HG03064 (cell line): ENCODE results near the gene VANGL1.
"Not testable (repeated sequence)": the region's sequence is repeated elsewhere in the genome, so short reads cannot be mapped to it uniquely, and the experiment has no call there.

ENCODE experiments used
- ATAC-seq: cut with Tn5 transposase; IDR thresholded peaks from one replicate; pipeline ENCODE4 v1.9.1; 2021; ENCODE audit warnings: low read depth; ENCODE audit not compliant: unreplicated experiment

Gene VANGL1

DNA sequence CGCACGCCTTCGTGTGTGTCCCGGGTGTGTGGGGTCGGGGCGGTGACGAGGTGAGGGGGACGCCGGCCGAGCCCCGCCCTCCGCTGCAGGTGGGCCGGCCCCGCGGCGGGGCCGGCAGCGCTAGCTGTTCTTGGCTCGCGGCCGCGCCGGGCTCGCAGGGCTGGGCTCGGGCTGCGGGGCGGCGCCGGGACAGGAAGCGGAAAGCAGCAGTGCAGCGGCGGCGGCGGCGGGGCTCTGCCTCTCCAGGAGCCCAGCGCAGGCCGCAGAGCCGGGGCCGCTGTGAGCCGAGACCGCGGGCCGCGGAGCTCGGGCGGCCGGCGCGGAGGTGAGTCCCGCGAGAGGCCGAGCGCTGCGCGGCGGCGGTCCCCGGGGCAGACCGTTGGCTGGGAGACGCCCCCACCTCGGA, at the start of gene VANGL1:
Gene VANGL1, plus strand, starts transcription at position 209 of the 406 bp plus-strand sequence. CDS start 9,444 bp downstream, outside the sequence.
- ATAC-seq: peak; percentile 59

DNA sequence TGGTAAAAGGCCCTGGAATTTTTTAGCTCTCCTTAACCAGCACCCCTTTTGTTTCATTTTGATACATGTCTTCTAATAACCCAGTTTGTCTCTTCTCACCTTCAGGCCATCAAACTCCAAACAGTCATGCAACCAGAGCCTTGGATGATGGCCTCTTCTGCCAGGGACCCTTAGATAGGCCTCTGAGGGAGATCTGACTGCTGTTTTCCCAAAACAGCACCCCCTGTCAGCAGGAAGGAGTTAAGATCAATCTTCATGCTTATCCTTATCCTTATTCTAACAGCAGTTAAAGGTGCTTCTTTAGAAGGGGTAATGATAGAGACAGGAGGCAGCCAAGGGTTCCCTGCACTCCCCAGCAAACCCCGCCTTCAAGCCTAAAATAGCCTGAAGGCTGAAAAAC, 49.5 kb upstream of the VANGL1 start:
- ATAC-seq: no peak

DNA sequence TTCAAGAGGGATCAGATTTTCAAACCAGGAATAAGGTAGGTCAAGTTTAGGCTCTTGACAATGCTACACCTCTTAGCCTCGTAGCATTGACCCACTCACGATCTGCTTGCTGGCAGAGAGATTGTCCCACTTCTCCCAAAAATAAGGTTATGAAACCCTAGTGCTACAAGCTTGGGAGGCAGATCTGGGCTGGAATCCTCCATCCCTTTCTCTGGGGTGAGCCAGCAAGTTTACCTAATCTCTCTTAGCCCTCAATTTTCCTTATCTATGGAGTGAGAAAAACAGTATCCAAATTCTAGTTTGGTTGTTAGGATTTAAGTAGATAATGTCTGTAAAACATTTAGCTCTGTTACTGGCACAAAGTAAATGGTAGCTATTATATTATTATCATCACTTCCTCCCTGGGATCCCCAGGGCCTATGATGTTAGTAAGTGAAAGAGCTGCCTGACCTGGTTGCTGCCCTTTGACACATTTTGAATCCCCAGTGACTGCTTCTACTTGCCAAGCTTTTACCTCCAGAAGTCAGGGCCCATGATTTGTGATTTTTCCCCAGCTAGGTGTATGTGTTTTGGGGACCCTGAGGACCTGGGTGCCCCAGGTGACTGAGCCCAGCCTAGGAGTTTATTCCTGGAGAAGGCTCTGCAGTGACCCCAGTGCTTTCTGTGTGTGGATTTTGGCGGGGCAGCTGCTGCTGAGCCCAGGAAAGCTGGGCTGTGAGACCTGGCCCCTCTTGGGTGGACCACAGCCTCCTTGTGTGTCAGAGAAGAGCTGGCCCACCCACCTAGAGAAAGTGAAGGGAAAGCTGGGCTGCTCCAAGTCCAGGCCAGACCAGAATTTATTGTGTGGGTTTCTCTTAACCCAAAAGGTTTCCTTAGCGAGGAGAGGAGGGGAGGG, 48.2 kb upstream of the VANGL1 start:
- no peak for ATAC-seq

GRCh38 chr1:115594600-115594999, 47.2 kb upstream of the VANGL1 start:
- ATAC-seq: no peak

DNA sequence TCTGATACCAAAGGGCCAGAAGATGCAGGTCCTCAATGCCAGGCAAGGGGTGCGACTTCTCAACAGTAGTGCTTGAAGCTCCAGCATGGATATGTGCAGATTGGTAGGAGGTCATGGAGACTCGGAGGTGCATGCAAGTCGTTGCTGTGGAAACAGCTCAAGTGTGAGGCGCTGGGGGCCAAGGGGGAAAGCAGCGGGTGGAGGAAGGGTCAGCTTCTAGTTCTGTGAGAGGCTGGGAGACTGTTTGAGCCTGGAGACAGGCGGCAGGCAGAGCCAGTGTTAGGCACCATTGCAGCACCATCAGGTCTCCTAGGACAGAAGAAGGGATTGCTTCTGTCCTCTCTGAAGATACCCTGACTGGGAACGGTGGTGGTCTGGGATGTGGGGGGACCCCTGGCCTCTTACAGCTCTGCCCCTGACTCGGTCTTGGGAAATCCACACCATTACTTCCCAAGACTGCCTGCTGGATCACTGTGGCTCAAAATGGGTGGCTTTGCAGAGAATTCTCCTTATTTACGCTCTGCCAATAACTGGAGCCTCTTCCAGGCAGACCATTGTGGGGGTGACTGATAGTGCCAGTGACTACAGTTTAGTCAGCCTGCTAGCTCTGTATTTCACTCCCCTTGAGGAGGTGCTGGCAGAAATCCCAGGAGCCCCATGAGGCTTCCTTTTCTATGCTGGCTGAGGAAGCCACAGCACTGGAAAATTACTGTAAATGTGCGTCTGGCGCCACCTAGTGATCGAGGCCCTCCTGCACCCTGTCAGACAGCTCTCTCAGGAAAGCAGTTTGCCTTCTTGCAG, 46.3 kb upstream of the VANGL1 start:
- peak; percentile 67 for ATAC-seq

GRCh38 chr1:115596080-115596780, 45.5 kb upstream of the VANGL1 start:
- ATAC-seq: no peak

GRCh38 chr1:115604508-115604907, 37.3 kb upstream of the VANGL1 start:
- ATAC-seq: no peak

- ATAC-seq: no peak
Observed at GRCh38 chr1:115606305-115606704, 35.5 kb upstream of the VANGL1 start.

GRCh38 chr1:115609021-115609420, 32.7 kb upstream of the VANGL1 start:
- no peak for ATAC-seq

- no peak for ATAC-seq
Observed at GRCh38 chr1:115613767-115614166, 28.0 kb upstream of the VANGL1 start.

GRCh38 chr1:115620453-115620852, 21.3 kb upstream of the VANGL1 start:
- ATAC-seq: no peak

- no peak for ATAC-seq
Observed at GRCh38 chr1:115620950-115621349, 20.8 kb upstream of the VANGL1 start.

DNA sequence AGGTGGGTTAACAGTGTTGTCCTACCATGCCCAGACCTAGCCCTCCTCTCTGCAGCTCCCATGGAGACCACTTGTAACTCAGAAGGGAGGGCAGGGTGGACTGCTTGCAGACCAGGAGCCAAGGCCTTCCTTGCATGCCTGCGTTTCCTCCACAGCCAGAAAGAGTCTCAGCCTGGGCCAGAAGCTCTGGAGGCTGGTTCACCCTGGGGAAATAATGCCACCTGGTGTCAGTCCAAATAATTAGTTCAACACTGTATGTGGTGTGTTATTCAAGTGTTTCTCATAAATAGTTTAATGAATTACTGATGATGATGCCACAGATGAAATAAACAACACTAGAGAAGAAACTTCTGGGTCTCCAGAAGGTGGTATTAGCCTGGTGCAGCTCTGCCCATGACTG, 16.9 kb upstream of the VANGL1 start:
- ATAC-seq: no peak

DNA sequence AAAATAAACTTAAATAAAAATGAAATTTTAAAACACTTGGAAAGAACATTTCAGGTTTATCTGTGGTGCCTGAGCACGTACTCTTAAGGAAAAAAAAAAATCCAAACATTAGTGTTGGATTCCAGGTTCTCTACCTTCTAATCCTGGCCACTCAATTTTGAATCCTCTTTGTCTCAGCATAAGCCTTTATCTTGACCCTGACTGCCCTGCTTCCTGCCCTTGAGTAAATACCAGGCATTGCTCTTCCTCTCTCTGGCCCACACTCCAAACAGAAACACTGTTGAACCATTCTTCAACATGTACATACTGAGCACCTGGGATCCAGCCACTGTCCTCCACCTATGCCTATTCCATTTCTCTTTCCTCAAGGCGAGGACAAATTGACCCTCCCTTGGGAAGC, 11.4 kb upstream of the VANGL1 start:
- no peak for ATAC-seq

DNA sequence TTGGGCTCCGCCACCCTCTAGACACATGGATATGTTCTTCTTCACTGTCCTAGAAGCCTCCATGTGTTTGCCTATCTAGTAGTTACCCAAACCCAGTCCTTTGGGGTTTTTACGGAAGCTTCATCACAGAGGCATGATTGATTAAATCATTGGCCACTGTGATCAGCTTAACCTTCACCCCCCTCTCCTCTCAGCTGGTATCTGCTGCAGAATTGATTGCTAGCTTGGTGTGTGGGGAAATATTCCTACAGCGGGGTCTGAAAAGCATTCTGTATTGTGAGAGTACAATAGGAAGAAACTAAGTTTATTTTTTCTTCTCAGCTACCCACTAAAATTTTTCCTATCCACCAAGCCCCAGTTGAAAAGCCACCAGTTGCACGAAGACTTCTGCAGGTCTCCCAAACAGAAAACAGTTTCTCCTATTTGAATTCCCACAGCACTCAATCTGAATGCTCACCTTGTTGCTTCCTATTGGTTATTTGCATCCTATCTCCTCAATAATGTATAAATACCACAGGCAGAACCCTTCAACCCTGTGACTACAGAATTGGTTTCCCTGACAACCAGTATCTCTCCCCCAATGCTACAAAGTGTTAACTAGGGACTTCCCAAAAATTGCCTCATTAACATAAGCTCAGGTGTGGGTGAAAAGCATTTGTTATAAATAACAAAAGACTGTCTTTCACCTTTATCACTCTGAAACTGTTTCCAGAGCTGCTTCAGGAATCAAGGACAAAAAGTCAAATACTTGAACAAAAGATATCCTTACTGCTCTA, 9.3 kb upstream of the VANGL1 start:
- no peak for ATAC-seq

DNA sequence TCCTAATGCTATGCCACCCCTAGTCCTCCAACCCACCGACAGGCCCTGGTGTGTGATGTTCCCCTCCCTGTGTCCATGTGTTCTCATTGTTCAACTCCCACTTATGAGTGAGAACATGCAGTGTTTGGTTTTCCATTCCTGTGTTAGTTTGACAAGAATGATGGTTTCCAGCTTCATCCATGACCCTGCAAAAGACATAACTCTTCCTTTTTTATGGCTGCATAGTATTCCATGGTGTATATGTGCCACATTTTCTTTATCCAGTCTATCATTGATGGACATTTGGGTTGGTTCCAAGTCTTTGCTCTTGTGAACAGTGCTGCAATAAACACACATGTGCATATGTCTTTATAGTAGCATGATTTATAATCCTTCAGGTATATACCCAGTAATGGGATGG, 8.2 kb upstream of the VANGL1 start:
- ATAC-seq: not testable (repeated sequence)

DNA sequence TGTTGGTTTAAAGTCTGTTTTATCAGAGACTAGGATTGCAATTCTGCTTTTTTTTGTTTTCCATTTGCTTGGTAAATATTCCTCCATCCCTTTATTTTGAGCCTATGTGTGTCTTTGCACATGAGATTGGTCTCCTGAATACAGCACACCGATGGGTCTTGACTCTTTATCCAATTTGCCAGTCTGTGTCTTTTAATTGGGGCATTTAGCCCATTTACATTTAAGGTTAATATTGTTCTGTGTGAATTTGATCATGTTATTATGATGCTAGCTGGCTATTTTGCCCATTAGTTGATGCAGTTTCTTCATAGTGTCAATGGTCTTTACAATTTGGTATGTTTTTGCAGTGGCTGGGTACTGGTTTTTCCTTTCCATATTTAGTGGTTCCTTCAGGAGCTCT, 4.5 kb upstream of the VANGL1 start:
- not testable (repeated sequence) for ATAC-seq

- ATAC-seq: no peak
Observed at GRCh38 chr1:115640384-115640783, 1.4 kb upstream of the VANGL1 start.

GRCh38 chr1:115642168-115643072, 650 bp downstream of the VANGL1 start:
- peak; percentile 66 for ATAC-seq
